Measurements from ENCODE around the gene MAPRE3. TPM values are rescaled to one million over a fixed set of nuclear protein-coding genes. Genes with fewer than 3 reads are reported as not detected.

The MAPRE3 gene
- total RNA-seq, 4 donors from 2014 or later, result 16.6 to 26.4 (median 19.7) TPM

GRCh38 chr2:27039426-27039825 is 69.0 kb downstream of the MAPRE3 start:
- Histone ChIP-seq H3K36me3 (peaks cover 0 to 75% (median 56%) of the 10 kb centered on the region in 3 donors), H3K4me3 (no peak overlapping the region), H3K27me3 (no peaks in the 10 kb centered on the region), H3K4me1 (peaks cover 0 to 13% (median 3%) of the 10 kb centered on the region in 4 donors), H3K9me3 (no peaks in the 10 kb centered on the region), H3K27ac (no peak overlapping the region)
- TF ChIP-seq EP300 (IDR thresholded peaks at IDR 0.05) (no peak), CTCF (IDR thresholded peaks at IDR 0.05) (no peak), POLR2A (IDR thresholded peaks at IDR 0.05) (no peak)
- no peak for DNase-seq (ENCODE audit: low spot score in 2 of 2)
- WGBS, 2 donors, result 91 to 93% methylated on average over 6 of the region's 6 CpGs

DNA sequence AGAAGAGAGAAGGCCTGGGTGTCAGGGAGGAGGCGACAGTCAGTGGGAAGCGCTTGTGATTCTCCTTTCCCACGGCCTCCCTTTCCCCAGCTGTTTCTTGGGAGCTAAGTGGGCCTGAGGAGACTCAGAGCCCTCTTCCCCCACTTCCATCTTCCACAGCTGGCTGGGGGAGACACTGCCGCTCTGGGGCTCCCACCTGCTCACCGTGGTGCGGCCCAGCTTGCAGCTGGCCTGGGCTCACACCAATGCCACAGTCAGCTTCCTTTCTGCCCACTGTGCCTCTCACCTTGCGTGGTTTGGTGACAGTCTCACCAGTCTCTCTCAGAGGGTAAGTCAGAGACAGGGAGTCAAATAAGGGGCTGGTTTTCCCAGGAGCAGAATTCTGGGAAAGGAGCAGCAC is 69.4 kb downstream of the MAPRE3 start:
- no peak for DNase-seq (ENCODE audit: low spot score in 2 of 2)
- no peak for TF ChIP-seq POLR2A (IDR thresholded peaks at IDR 0.05)
- TF ChIP-seq EP300 (IDR thresholded peaks at IDR 0.05), result no peak
- no peak for TF ChIP-seq CTCF (IDR thresholded peaks at IDR 0.05)
- H3K27ac ChIP-seq, result no peak overlapping the region
- WGBS, 2 donors, result 95 to 99% methylated on average over 7 of the region's 7 CpGs
- H3K4me3 ChIP-seq, result no peak overlapping the region
- H3K4me1 ChIP-seq, result peaks cover 0 to 9% (median under 1%) of the 10 kb centered on the region in 4 donors
- H3K9me3 ChIP-seq, result no peaks in the 10 kb centered on the region
- H3K36me3 ChIP-seq, result peaks cover 0 to 72% (median 56%) of the 10 kb centered on the region in 3 donors
- no peaks in the 10 kb centered on the region for H3K27me3 ChIP-seq

- H3K9me3 ChIP-seq, result no peaks in the 10 kb centered on the region
- peaks cover 0 to 68% (median 52%) of the 10 kb centered on the region in 3 donors for H3K36me3 ChIP-seq
- 92 to 93% methylated on average over 8 of the region's 8 CpGs for WGBS, 2 donors
- H3K4me3 ChIP-seq, result no peak overlapping the region
- H3K27me3 ChIP-seq, result no peaks in the 10 kb centered on the region
- no peak overlapping the region for H3K27ac ChIP-seq
- TF ChIP-seq EP300 (IDR thresholded peaks at IDR 0.05) (no peak), POLR2A (IDR thresholded peaks at IDR 0.05) (no peak), CTCF (IDR thresholded peaks at IDR 0.05) (no peak)
- peaks cover 0 to 5% (median 0%) of the 10 kb centered on the region in 4 donors for H3K4me1 ChIP-seq
- no peak for DNase-seq (ENCODE audit: low spot score in 2 of 2)
Measured at GRCh38 chr2:27040282-27040681, 69.8 kb downstream of the MAPRE3 start.

- no peaks in the 10 kb centered on the region for H3K27me3 ChIP-seq
- TF ChIP-seq CTCF (IDR thresholded peaks at IDR 0.05) (no peak), EP300 (IDR thresholded peaks at IDR 0.05) (no peak), POLR2A (IDR thresholded peaks at IDR 0.05) (no peak)
- no peak for DNase-seq (ENCODE audit: low spot score in 2 of 2)
- H3K4me1 ChIP-seq, result no peaks in the 10 kb centered on the region
- no peak overlapping the region for H3K27ac ChIP-seq
- no peak overlapping the region for H3K4me3 ChIP-seq
- no peaks in the 10 kb centered on the region for H3K9me3 ChIP-seq
- peaks cover 0 to 53% (median 37%) of the 10 kb centered on the region in 3 donors for H3K36me3 ChIP-seq
- WGBS, 2 donors, result 39 to 54% methylated on average over 5 of the region's 5 CpGs
Measured at GRCh38 chr2:27041752-27042151, 71.3 kb downstream of the MAPRE3 start.

- no peak for DNase-seq (ENCODE audit: low spot score in 2 of 2)
- TF ChIP-seq EP300 (IDR thresholded peaks at IDR 0.05), result no peak
- TF ChIP-seq CTCF (IDR thresholded peaks at IDR 0.05), result no peak
- TF ChIP-seq POLR2A (IDR thresholded peaks at IDR 0.05), result no peak
- Histone ChIP-seq H3K36me3 (peaks cover 0 to 49% (median 33%) of the 10 kb centered on the region in 3 donors), H3K27ac (no peak overlapping the region), H3K9me3 (no peaks in the 10 kb centered on the region), H3K4me3 (no peak overlapping the region), H3K4me1 (no peaks in the 10 kb centered on the region), H3K27me3 (no peaks in the 10 kb centered on the region)
- 71 to 74% methylated on average over 10 of the region's 10 CpGs for WGBS, 2 donors
Measured at GRCh38 chr2:27042159-27042661, 71.8 kb downstream of the MAPRE3 start.
